Stimulated activated CD4-positive, alpha-beta T cell treated with anti-CD3 and anti-CD28 coated beads, Interleukin-1b, Interleukin-23, amount 100 ng/mL, for 24 hours (primary cell): ENCODE results near the gene PKN2.
A peak's percentile ranks its signal among the peaks of the same experiment; 100 is the strongest.
"Not testable (repeated sequence)": the region's sequence is repeated elsewhere in the genome, so short reads cannot be mapped to it uniquely, and the experiment has no call there.

ENCODE experiments used
- DNase-seq, 4 experiments: peaks; one replicate each; pipeline ENCODE4 v3.0.0-alpha.2; 2020; ENCODE audit warnings: low read depth in 4 of 4, low spot score in 1 of 4

Gene PKN2

DNA sequence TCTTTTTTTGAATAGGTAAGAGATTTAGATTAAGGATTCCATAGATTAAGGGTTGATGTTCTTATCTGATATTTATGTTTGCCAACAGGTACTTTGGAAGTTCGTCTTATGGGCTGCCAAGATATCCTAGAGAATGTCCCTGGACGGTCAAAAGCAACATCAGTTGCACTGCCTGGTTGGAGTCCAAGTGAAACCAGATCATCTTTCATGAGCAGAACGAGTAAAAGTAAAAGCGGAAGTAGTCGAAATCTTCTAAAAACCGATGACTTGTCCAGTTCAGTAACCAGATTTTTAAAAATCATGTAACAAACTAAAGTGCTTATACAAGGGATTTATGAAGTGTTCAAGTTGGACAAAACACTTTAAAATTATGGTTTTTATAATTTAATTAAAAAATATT lies 100.5 kb downstream of the PKN2 start:
- no peak for DNase-seq

DNA sequence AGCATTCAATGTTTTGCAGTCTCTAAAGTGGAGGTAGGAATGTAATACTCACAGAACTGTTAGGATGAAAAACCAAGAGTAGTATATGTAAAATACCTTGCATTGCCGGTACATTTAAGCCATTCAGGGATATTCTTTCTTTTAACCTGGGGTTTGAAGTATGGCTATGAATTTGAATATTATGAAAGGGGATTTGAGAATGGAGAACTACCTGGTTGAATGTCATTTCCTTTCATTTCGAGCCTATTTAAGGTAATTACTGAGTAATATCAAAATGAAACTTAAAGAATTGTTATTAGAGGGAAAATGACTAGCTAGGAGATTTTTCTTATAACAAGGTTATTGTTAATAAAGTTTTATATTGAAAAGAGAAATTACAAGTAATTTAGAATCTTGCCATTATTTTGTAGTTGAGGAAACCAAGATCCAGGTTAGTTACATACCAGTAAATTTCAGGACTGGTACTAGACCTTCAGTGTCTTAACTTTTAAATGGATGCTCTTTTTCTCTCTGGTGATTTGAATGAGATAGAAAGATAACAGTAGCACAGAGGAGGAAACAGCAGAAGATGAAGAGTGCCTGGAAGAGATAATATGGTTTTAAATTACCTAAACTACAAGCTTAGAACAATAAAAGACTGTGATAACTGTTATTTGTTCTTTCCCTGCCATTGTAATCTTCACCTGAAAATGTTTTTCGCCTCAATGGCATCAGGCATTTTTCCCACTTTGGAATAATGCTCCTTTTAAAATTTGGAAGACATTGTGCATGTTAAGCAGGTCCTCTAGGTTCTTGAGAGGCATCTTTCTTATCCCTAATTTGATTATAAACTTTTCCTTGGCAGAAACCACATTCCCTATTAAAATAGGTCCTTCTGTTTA lies 103.2 kb downstream of the PKN2 start:
- no peak for DNase-seq

GRCh38 chr1:88791192-88791591 lies 107.1 kb downstream of the PKN2 start:
- DNase-seq = no peak

DNA sequence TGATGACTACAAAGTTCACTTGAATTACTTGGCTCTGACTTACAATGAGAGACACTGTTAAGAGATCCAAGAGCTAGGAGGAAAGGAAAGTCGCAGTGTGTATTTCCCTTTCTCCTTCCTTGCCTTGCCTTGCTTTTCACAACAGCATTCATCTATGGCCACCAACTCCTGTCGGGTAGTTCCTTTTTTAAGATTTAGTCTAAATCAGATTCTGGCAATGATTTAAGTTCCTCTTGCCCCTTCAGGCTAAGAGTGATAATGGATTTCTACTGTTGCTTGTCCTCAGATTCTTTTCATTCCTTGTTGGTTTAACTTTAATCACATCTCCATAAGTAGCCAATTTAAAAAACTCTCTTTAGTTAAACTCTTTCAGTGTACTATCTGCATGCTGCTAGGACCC lies 115.4 kb downstream of the PKN2 start:
- no peak for DNase-seq

GRCh38 chr1:88800382-88801051 lies 116.4 kb downstream of the PKN2 start:
- DNase-seq = peak in 3 of 4 experiments; percentile 4 to 9 (median 6)

DNA sequence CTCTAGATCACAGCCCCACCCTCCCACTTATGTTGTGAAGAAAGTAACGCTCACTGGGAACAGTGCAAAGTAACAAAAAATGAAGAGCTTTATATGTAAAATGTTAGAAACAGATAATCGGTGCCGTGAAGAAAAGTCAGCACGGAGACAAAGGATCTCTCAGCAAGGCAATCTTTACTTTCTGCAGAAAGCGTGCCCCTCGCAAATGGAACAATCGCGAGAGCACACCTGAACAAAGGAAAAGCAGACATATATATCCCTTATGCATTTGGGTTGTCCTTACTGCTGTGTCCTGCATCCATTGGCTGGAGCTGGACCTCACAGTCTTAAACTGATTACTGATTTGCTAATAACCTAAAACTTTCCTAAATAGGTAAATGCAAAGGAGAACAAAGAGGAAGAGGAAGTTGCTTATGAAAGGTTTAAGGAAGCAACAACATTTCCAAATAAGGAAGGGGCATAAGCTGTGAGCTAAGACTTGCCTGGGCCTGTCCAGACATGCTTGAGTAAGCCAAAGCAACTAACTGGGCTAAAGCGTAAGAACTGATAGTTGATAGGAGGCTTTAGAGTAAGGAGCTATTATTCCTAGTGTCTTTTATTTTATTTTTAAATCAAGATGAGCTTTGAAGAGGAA lies 117.6 kb downstream of the PKN2 start:
- no peak for DNase-seq

DNA sequence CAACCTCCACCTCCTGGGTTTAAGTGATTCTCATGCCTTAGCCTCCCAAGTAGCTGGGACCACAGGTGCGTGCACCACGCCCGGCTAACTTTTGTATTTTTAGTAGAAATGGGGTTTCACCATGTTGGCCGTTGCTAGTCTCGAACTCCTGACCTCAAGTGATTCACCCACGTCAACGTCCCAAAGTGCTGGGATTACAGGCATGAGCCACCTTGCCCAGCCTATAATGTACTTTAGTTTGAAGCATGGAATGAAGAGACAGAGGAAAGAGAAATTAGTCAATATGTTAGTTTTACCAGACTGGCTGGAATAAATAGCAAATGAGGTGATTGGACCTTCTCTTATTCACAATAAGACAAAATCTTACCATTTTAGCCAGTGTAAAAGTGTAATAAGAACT lies 118.3 kb downstream of the PKN2 start:
- no peak for DNase-seq

GRCh38 chr1:88802950-88803349 lies 118.9 kb downstream of the PKN2 start:
- DNase-seq = no peak

DNA sequence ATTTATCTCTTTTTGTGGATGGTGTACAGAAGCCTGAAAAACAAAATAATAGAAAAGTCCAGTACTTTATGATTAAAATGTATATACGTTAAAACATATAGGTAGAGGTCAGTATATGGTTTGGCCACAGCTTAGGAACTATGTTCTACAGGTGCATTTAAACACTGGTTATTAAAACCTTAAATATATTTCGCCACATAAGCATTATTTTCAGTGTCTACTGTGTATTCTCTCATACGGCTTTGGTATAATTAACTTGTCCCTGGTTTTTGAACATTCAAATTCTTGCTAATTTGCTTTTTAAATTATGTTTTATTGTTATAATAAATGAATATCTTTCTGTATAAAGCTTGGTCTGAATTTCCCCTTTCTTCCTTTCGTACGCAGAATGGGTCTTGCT lies 119.4 kb downstream of the PKN2 start:
- no peak for DNase-seq

DNA sequence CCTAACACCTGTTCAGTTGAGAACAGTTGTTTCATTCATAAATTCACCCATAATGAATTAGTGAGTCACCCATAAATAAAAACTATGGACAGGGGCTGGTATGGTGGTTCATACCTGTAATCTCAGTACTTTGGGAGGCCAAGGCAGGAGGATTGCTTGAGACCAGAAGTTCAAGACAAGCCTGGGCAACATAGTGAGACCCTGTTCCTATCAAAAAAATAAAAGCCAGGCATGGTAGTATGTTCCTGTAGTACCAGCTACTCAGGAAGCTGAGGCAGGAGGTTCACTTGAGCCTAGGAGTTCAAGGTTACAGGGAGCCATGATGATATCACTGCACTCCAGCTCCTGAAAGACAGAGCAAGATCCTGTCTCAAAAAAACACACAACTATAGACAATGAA lies 128.3 kb downstream of the PKN2 start:
- DNase-seq = no peak

DNA sequence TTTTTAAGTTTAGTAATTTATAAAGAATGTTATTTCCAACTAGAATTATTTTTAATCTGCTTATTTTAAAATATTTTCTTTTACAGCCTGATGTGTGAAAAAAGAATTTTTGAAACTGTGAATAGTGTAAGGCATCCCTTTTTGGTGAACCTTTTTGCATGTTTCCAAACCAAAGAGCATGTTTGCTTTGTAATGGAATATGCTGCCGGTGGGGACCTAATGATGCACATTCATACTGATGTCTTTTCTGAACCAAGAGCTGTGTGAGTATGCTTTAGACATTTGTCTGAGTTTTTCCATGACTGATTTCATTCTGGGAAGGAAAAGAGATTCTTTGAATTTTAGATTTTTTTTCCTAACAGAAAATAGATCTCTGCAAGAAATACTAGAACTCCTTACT lies 129.4 kb downstream of the PKN2 start:
- no peak for DNase-seq

GRCh38 chr1:88819642-88820041 lies 135.6 kb downstream of the PKN2 start:
- not testable (repeated sequence) for DNase-seq

- no peak for DNase-seq
These were observed 141.6 kb downstream of the PKN2 start for GRCh38 chr1:88825721-88826120.

GRCh38 chr1:88847643-88848042 lies 163.6 kb downstream of the PKN2 start:
- DNase-seq = no peak

- DNase-seq = no peak
These were observed 167.4 kb downstream of the PKN2 start for GRCh38 chr1:88851303-88852063.

- no peak for DNase-seq
These were observed 183.9 kb downstream of the PKN2 start for GRCh38 chr1:88867743-88868521.

GRCh38 chr1:88869644-88870043 lies 185.6 kb downstream of the PKN2 start:
- DNase-seq = not testable (repeated sequence)

- no peak for DNase-seq
These were observed 189.8 kb downstream of the PKN2 start for GRCh38 chr1:88873737-88874349.

- no peak for DNase-seq
These were observed 191.5 kb downstream of the PKN2 start for GRCh38 chr1:88875595-88875994.
